GM19468 (cell line): ENCODE data around the gene GPC5.

Source experiments
- ATAC-seq: cut with Tn5 transposase; IDR thresholded peaks from one replicate; pipeline ENCODE4 v1.9.1; 2021; ENCODE audit warnings: mild to moderate bottlenecking, moderate library complexity, moderate number of reproducible peaks; ENCODE audit not compliant: unreplicated experiment; ENCODE audit errors: extremely low read depth

Gene GPC5

GRCh38 chr13:91579320-91579719, 180.9 kb downstream of the GPC5 start:
- ATAC-seq: no peak

GRCh38 chr13:91580749-91581148, 182.3 kb downstream of the GPC5 start:
- ATAC-seq: no peak

- ATAC-seq: no peak
These were observed 188.2 kb downstream of the GPC5 start for GRCh38 chr13:91586609-91587008.

GRCh38 chr13:91588541-91588940, 190.1 kb downstream of the GPC5 start:
- no peak for ATAC-seq

GRCh38 chr13:91592056-91593014, 193.9 kb downstream of the GPC5 start:
- ATAC-seq: no peak

- no peak for ATAC-seq
These were observed 195.0 kb downstream of the GPC5 start for GRCh38 chr13:91593456-91593855.

- ATAC-seq: no peak
These were observed 195.6 kb downstream of the GPC5 start for GRCh38 chr13:91594061-91594460.

GRCh38 chr13:91595677-91596076, 197.3 kb downstream of the GPC5 start:
- no peak for ATAC-seq

- ATAC-seq: no peak
These were observed 198.4 kb downstream of the GPC5 start for GRCh38 chr13:91596842-91597241.

GRCh38 chr13:91598655-91599054, 200.2 kb downstream of the GPC5 start:
- no peak for ATAC-seq

- ATAC-seq: no peak
These were observed 202.9 kb downstream of the GPC5 start for GRCh38 chr13:91601273-91601672.

GRCh38 chr13:91601807-91602206, 203.4 kb downstream of the GPC5 start:
- no peak for ATAC-seq

GRCh38 chr13:91609353-91609752, 210.9 kb downstream of the GPC5 start:
- ATAC-seq: no peak

- ATAC-seq: no peak
These were observed 219.9 kb downstream of the GPC5 start for GRCh38 chr13:91618315-91618714.

- no peak for ATAC-seq
These were observed 222.3 kb downstream of the GPC5 start for GRCh38 chr13:91620670-91621141.

GRCh38 chr13:91621161-91621560, 222.7 kb downstream of the GPC5 start:
- no peak for ATAC-seq

GRCh38 chr13:91621963-91622362, 223.5 kb downstream of the GPC5 start:
- ATAC-seq: no peak

- ATAC-seq: no peak
These were observed 224.5 kb downstream of the GPC5 start for GRCh38 chr13:91622778-91623550.

- ATAC-seq: no peak
These were observed 229.7 kb downstream of the GPC5 start for GRCh38 chr13:91627952-91628739.

- ATAC-seq: no peak
These were observed 232.5 kb downstream of the GPC5 start for GRCh38 chr13:91630946-91631345.
